ENCODE measurements around the gene SNN.

GRCh38 chr16:11634312-11634711 lies 33.9 kb upstream of the SNN start:
- TF ChIP-seq CTCF (IDR thresholded peaks at IDR 0.05; ENCODE audit: poor library complexity) (no peak), EZH2 (IDR thresholded peaks at IDR 0.05; ENCODE audit: borderline replicate concordance) (no peak)
